Suprapubic skin (tissue), 3 donors: ENCODE data around the gene TMEM256.
A peak's percentile ranks its signal among the peaks of the same experiment; 100 is the strongest.

Source experiments
- CTCF ChIP-seq, 2 donors: fragments of 200-600 bp in 1 of 2; fragments of 450-650 bp in 1 of 2; sonication (generic) in 1 of 2; IDR thresholded peaks; one replicate each; pipeline ENCODE4 v1.5.1; 2016 to 2019; ENCODE audit warnings: antibody characterized with exemption in 2 of 2, mild to moderate bottlenecking in 1 of 2, moderate library complexity in 1 of 2
- POLR2AphosphoS5 ChIP-seq, 3 donors: sonication (generic); formaldehyde crosslinking; IDR thresholded peaks; one replicate each; pipeline ENCODE4 v1.6.1; 2017; ENCODE audit warnings: antibody characterized with exemption in 3 of 3

- no peak for TF ChIP-seq CTCF (IDR thresholded peaks at IDR 0.05)
- TF ChIP-seq POLR2AphosphoS5 (IDR thresholded peaks at IDR 0.05): peak in 1 of 3 donors; percentile 4
Observed at GRCh38 chr17:7435676-7436555, 32.0 kb upstream of the TMEM256 start.
